ENCODE results near the gene LYSMD3.
"Not testable (repeated sequence)": the region's sequence is repeated elsewhere in the genome, so short reads cannot be mapped to it uniquely, and the experiment has no call there.

LYSMD3 gene

GRCh38 chr5:90529194-90529938 is at the start of gene LYSMD3:
Gene LYSMD3 (minus strand): TSS chr5:90529584. CDS start chr5:90525289, 4,295 bp downstream.
- peak; percentile 95 for DNase-seq (ENCODE audit: low spot score)

- not testable (repeated sequence) for DNase-seq (ENCODE audit: low spot score)
Measured at GRCh38 chr5:90576566-90576965, 47.2 kb upstream of the LYSMD3 start.

GRCh38 chr5:90575712-90576111 is 46.3 kb upstream of the LYSMD3 start:
- no peak for DNase-seq (ENCODE audit: low spot score)

GRCh38 chr5:90571147-90571773 is 41.9 kb upstream of the LYSMD3 start:
- no peak for DNase-seq (ENCODE audit: low spot score)

GRCh38 chr5:90570034-90570433 is 40.6 kb upstream of the LYSMD3 start:
- DNase-seq (ENCODE audit: low spot score) = no peak

- no peak for DNase-seq (ENCODE audit: low spot score)
Measured at GRCh38 chr5:90569084-90569483, 39.7 kb upstream of the LYSMD3 start.

- no peak for DNase-seq (ENCODE audit: low spot score)
Measured at GRCh38 chr5:90565491-90565890, 36.1 kb upstream of the LYSMD3 start.

- no peak for DNase-seq (ENCODE audit: low spot score)
Measured at GRCh38 chr5:90563108-90563507, 33.7 kb upstream of the LYSMD3 start.

GRCh38 chr5:90562341-90562740 is 33.0 kb upstream of the LYSMD3 start:
- no peak for DNase-seq (ENCODE audit: low spot score)

- no peak for DNase-seq (ENCODE audit: low spot score)
Measured at GRCh38 chr5:90561766-90562165, 32.4 kb upstream of the LYSMD3 start.

GRCh38 chr5:90560771-90561170 is 31.4 kb upstream of the LYSMD3 start:
- DNase-seq (ENCODE audit: low spot score) = no peak

- peak; percentile 40 for DNase-seq (ENCODE audit: low spot score)
Measured at GRCh38 chr5:90558344-90559192, 29.2 kb upstream of the LYSMD3 start, which contains the start of gene ADGRV1. Gene ADGRV1 (plus strand): TSS chr5:90558797. CDS start chr5:90558896, 99 bp downstream.

- no peak for DNase-seq (ENCODE audit: low spot score)
Measured at GRCh38 chr5:90557871-90558270, 28.5 kb upstream of the LYSMD3 start.

- DNase-seq (ENCODE audit: low spot score) = no peak
Measured at GRCh38 chr5:90557391-90557790, 28.0 kb upstream of the LYSMD3 start.

- no peak for DNase-seq (ENCODE audit: low spot score)
Measured at GRCh38 chr5:90555666-90556065, 26.3 kb upstream of the LYSMD3 start.

- no peak for DNase-seq (ENCODE audit: low spot score)
Measured at GRCh38 chr5:90554358-90555006, 25.1 kb upstream of the LYSMD3 start.

- no peak for DNase-seq (ENCODE audit: low spot score)
Measured at GRCh38 chr5:90553711-90554110, 24.3 kb upstream of the LYSMD3 start.

GRCh38 chr5:90551376-90551775 is 22.0 kb upstream of the LYSMD3 start:
- no peak for DNase-seq (ENCODE audit: low spot score)

- no peak for DNase-seq (ENCODE audit: low spot score)
Measured at GRCh38 chr5:90550963-90551362, 21.6 kb upstream of the LYSMD3 start.

GRCh38 chr5:90549729-90550275 is 20.4 kb upstream of the LYSMD3 start:
- no peak for DNase-seq (ENCODE audit: low spot score)

GRCh38 chr5:90549223-90549622 is 19.8 kb upstream of the LYSMD3 start:
- no peak for DNase-seq (ENCODE audit: low spot score)

GRCh38 chr5:90548069-90548593 is 18.7 kb upstream of the LYSMD3 start:
- DNase-seq (ENCODE audit: low spot score) = no peak
